Central memory CD8-positive, alpha-beta T cell (primary cell): ENCODE data around the gene AHNAK.
A peak's percentile ranks its signal among the peaks of the same experiment; 100 is the strongest.

Experiments used
- ATAC-seq: fragments of 150-1000 bp; cut with Tn5 transposase; replicated peaks from 2 replicates; pipeline ENCODE4 v1.10.0; 2022; ENCODE audit warnings: mild to moderate bottlenecking, moderate FRiP score, moderate number of reproducible peaks; ENCODE audit not compliant: poor library complexity, severe bottlenecking; ENCODE audit errors: extremely low read depth
- DNase-seq, 2 donors: peaks; one replicate each; pipeline ENCODE4 v3.0.0; 2021; ENCODE audit warnings: low spot score in 2 of 2
- H3K27ac Mint-ChIP-seq: one replicate; pipeline ENCODE4 v1.8.0; 2022; ENCODE audit warnings: low read depth, mild to moderate bottlenecking, moderate library complexity, mixed read lengths
- H3K27me3 Mint-ChIP-seq: one replicate; pipeline ENCODE4 v1.8.0; 2022; ENCODE audit warnings: mixed read lengths
- H3K36me3 Mint-ChIP-seq: one replicate; pipeline ENCODE4 v1.8.0; 2022; ENCODE audit warnings: mild to moderate bottlenecking, moderate library complexity, mixed read lengths; ENCODE audit not compliant: insufficient read depth
- H3K4me1 Mint-ChIP-seq: one replicate; pipeline ENCODE4 v1.8.0; 2022; ENCODE audit warnings: mixed read lengths
- H3K4me3 Mint-ChIP-seq: one replicate; pipeline ENCODE4 v1.8.0; 2022; ENCODE audit warnings: mild to moderate bottlenecking, moderate library complexity, mixed read lengths
- H3K9me3 Mint-ChIP-seq: one replicate; pipeline ENCODE4 v1.8.0; 2022; ENCODE audit warnings: mixed read lengths

Gene AHNAK

GRCh38 chr11:62399878-62400266 is 146.7 kb downstream of the AHNAK start:
- Mint-ChIP-seq H3K4me1 (peaks cover 25% of the 10 kb centered on the region), H3K27me3 (no peaks in the 10 kb centered on the region), H3K9me3 (no peaks in the 10 kb centered on the region), H3K36me3 (peaks cover 1% of the 10 kb centered on the region), H3K4me3 (no peak overlapping the region), H3K27ac (no peak overlapping the region)
- no peak for DNase-seq
- no peak for ATAC-seq

GRCh38 chr11:62399172-62399877 is 147.3 kb downstream of the AHNAK start:
- Mint-ChIP-seq H3K27me3 (no peaks in the 10 kb centered on the region), H3K36me3 (peaks cover 2% of the 10 kb centered on the region), H3K9me3 (no peaks in the 10 kb centered on the region), H3K4me3 (no peak overlapping the region), H3K27ac (no peak overlapping the region), H3K4me1 (peaks cover 28% of the 10 kb centered on the region)
- DNase-seq = no peak
- ATAC-seq = no peak

GRCh38 chr11:62398011-62398994 is 148.3 kb downstream of the AHNAK start:
- Mint-ChIP-seq H3K4me3 (no peak overlapping the region), H3K36me3 (peaks cover 3% of the 10 kb centered on the region), H3K9me3 (no peaks in the 10 kb centered on the region), H3K27ac (no peak overlapping the region), H3K4me1 (peaks cover 28% of the 10 kb centered on the region), H3K27me3 (no peaks in the 10 kb centered on the region)
- DNase-seq (no peak), ATAC-seq (no peak)

- H3K4me3 Mint-ChIP-seq = no peak overlapping the region
- no peak for ATAC-seq
Measured at GRCh38 chr11:62395885-62396551, 150.6 kb downstream of the AHNAK start.

GRCh38 chr11:62394825-62395538 is 151.6 kb downstream of the AHNAK start:
- no peaks in the 10 kb centered on the region for H3K27me3 Mint-ChIP-seq
- no peaks in the 10 kb centered on the region for H3K9me3 Mint-ChIP-seq
- ATAC-seq (peak; percentile 73), DNase-seq (peak in 1 of 2 donors; percentile 25)
- H3K27ac Mint-ChIP-seq = no peak overlapping the region
- peaks cover 1% of the 10 kb centered on the region for H3K36me3 Mint-ChIP-seq
- H3K4me1 Mint-ChIP-seq = peaks cover 10% of the 10 kb centered on the region
- H3K4me3 Mint-ChIP-seq = no peak overlapping the region

More at GRCh38 chr11:62395885-62396551, 150.6 kb downstream of the AHNAK start:
- Mint-ChIP-seq H3K27me3 (no peaks in the 10 kb centered on the region), H3K27ac (no peak overlapping the region), H3K4me1 (peaks cover 10% of the 10 kb centered on the region), H3K36me3 (peaks cover 1% of the 10 kb centered on the region), H3K9me3 (no peaks in the 10 kb centered on the region)
- DNase-seq = no peak

- no peak for DNase-seq
- Mint-ChIP-seq H3K36me3 (peaks cover 1% of the 10 kb centered on the region), H3K4me3 (no peak overlapping the region), H3K4me1 (peaks cover 6% of the 10 kb centered on the region), H3K27ac (no peak overlapping the region), H3K27me3 (no peaks in the 10 kb centered on the region), H3K9me3 (no peaks in the 10 kb centered on the region)
- ATAC-seq = no peak
Measured at GRCh38 chr11:62393735-62394134, 152.9 kb downstream of the AHNAK start.

GRCh38 chr11:62393061-62393611 is 153.5 kb downstream of the AHNAK start:
- ATAC-seq (no peak), DNase-seq (no peak)
- Mint-ChIP-seq H3K4me1 (peaks cover 6% of the 10 kb centered on the region), H3K27me3 (no peaks in the 10 kb centered on the region), H3K9me3 (no peaks in the 10 kb centered on the region), H3K36me3 (peaks cover 1% of the 10 kb centered on the region), H3K27ac (no peak overlapping the region), H3K4me3 (no peak overlapping the region)

- Mint-ChIP-seq H3K27ac (no peak overlapping the region), H3K9me3 (no peaks in the 10 kb centered on the region), H3K4me3 (no peak overlapping the region), H3K27me3 (no peaks in the 10 kb centered on the region), H3K36me3 (peaks cover 1% of the 10 kb centered on the region), H3K4me1 (peaks cover 8% of the 10 kb centered on the region)
- DNase-seq (no peak), ATAC-seq (no peak)
Measured at GRCh38 chr11:62392506-62392905, 154.1 kb downstream of the AHNAK start.

- no peaks in the 10 kb centered on the region for H3K27me3 Mint-ChIP-seq
- no peak for ATAC-seq
- H3K4me1 Mint-ChIP-seq = peaks cover 12% of the 10 kb centered on the region
- H3K9me3 Mint-ChIP-seq = no peaks in the 10 kb centered on the region
- H3K4me3 Mint-ChIP-seq = no peak overlapping the region
- DNase-seq = no peak
- no peak overlapping the region for H3K27ac Mint-ChIP-seq
- peaks cover 1% of the 10 kb centered on the region for H3K36me3 Mint-ChIP-seq
Measured at GRCh38 chr11:62391642-62392425, 154.8 kb downstream of the AHNAK start.

- DNase-seq = no peak
- H3K4me1 Mint-ChIP-seq = peaks cover 12% of the 10 kb centered on the region
- H3K4me3 Mint-ChIP-seq = no peak overlapping the region
- ATAC-seq = no peak
- H3K27ac Mint-ChIP-seq = no peak overlapping the region
- H3K27me3 Mint-ChIP-seq = no peaks in the 10 kb centered on the region
- no peaks in the 10 kb centered on the region for H3K9me3 Mint-ChIP-seq
- peaks cover 1% of the 10 kb centered on the region for H3K36me3 Mint-ChIP-seq
Measured at GRCh38 chr11:62390722-62391121, 155.9 kb downstream of the AHNAK start.

- Mint-ChIP-seq H3K4me1 (peaks cover 12% of the 10 kb centered on the region), H3K36me3 (peaks cover 1% of the 10 kb centered on the region), H3K9me3 (no peaks in the 10 kb centered on the region), H3K27ac (no peak overlapping the region), H3K27me3 (no peaks in the 10 kb centered on the region), H3K4me3 (no peak overlapping the region)
- DNase-seq (no peak), ATAC-seq (no peak)
Measured at GRCh38 chr11:62390237-62390636, 156.4 kb downstream of the AHNAK start.
